Neural cell (in vitro differentiated cells): ENCODE results near the gene OCSTAMP. TPM values are rescaled to one million over a fixed set of nuclear protein-coding genes. Genes with fewer than 3 reads are reported as not detected.

Source experiments
- H2AFZ ChIP-seq: fragments of 200-600, 300-800 bp; sonication (generic), shearing (Covaris generic); 2 replicates; pipeline ENCODE4 v1.6.0; 2014; ENCODE audit warnings: low read depth, mild to moderate bottlenecking, antibody characterized with exemption, low read length, moderate library complexity
- H3F3A ChIP-seq: fragments of 200-600 bp; shearing (Covaris generic); 2 replicates; pipeline ENCODE4 v1.6.1; 2016; ENCODE audit warnings: mild to moderate bottlenecking, moderate library complexity, mixed read lengths, antibody characterized with exemption, low read length; ENCODE audit not compliant: insufficient read depth, poor library complexity, severe bottlenecking
- H3K27ac ChIP-seq: fragments of 200-600, 300-800 bp; sonication (generic), shearing (Covaris generic); 2 replicates; pipeline ENCODE4 v1.5.1; 2014; ENCODE audit warnings: mild to moderate bottlenecking, low read length, moderate library complexity
- H3K27me3 ChIP-seq: fragments of 300-800, 200-600 bp; sonication (generic), shearing (Covaris generic); 2 replicates; pipeline ENCODE4 v1.6.0; 2014; ENCODE audit warnings: mild to moderate bottlenecking, low read depth, low read length, moderate library complexity; ENCODE audit not compliant: insufficient read depth
- H3K36me3 ChIP-seq: fragments of 300-800, 200-600 bp; sonication (generic), shearing (Covaris generic); 2 replicates; pipeline ENCODE4 v1.5.1; 2014; ENCODE audit warnings: mild to moderate bottlenecking, antibody characterized with exemption, low read length, moderate library complexity; ENCODE audit not compliant: insufficient read depth
- H3K4me2 ChIP-seq: fragments of 300-800, 200-600 bp; sonication (generic), shearing (Covaris generic); 2 replicates; pipeline ENCODE4 v1.6.0; 2014; ENCODE audit warnings: mild to moderate bottlenecking, low read length
- H3K4me3 ChIP-seq: fragments of 300-800, 200-600 bp; sonication (generic), shearing (Covaris generic); 2 replicates; pipeline ENCODE4 v1.5.1; 2014; ENCODE audit warnings: mild to moderate bottlenecking, low read length, moderate library complexity
- H3K79me2 ChIP-seq: fragments of 200-600 bp; shearing (Covaris generic); replicated peaks from 2 replicates; pipeline ENCODE4 v1.6.0; 2014; ENCODE audit warnings: mild to moderate bottlenecking, low read length, moderate library complexity; ENCODE audit not compliant: insufficient read depth
- H3K9ac ChIP-seq: fragments of 300-800, 200-600 bp; sonication (generic), shearing (Covaris generic); 2 replicates; pipeline ENCODE4 v1.6.1; 2016; ENCODE audit warnings: mild to moderate bottlenecking, low read length, mixed read lengths
- H3K9me2 ChIP-seq: fragments of 200-600 bp; shearing (Covaris generic); 2 replicates; pipeline ENCODE4 v1.6.1; 2016; ENCODE audit warnings: mild to moderate bottlenecking, low read length, mixed read lengths; ENCODE audit not compliant: insufficient read depth
- H3K9me3 ChIP-seq: fragments of 200-600, 300-800 bp; sonication (generic), shearing (Covaris generic); 2 replicates; pipeline ENCODE4 v1.6.1; 2016; ENCODE audit warnings: mild to moderate bottlenecking, mixed run types, low read length, moderate library complexity, mixed read lengths
- H4K20me1 ChIP-seq: fragments of 200-600 bp; shearing (Covaris generic); 2 replicates; pipeline ENCODE4 v1.6.1; 2016; ENCODE audit warnings: mild to moderate bottlenecking, mixed run types; ENCODE audit not compliant: insufficient read depth
- EP300 ChIP-seq: fragments of 450-650 bp; conservative IDR thresholded peaks from 2 replicates; pipeline ENCODE4 v1.6.1; 2014; ENCODE audit warnings: antibody characterized with exemption, mild to moderate bottlenecking, moderate library complexity; ENCODE audit not compliant: poor library complexity, severe bottlenecking
- EZH2 ChIP-seq: fragments of 200-600, 300-800 bp; shearing (Covaris generic), sonication (generic); IDR thresholded peaks from 2 replicates; pipeline ENCODE4 v1.6.1; 2014; ENCODE audit warnings: antibody characterized with exemption, low read length, borderline replicate concordance, mild to moderate bottlenecking; ENCODE audit not compliant: insufficient read depth, poor library complexity, severe bottlenecking
- MXI1 ChIP-seq: fragments of 450-650 bp; conservative IDR thresholded peaks from 2 replicates; pipeline ENCODE4 v1.6.1; 2014; ENCODE audit warnings: antibody characterized with exemption, mild to moderate bottlenecking; ENCODE audit not compliant: poor library complexity, severe bottlenecking
- POLR2AphosphoS5 ChIP-seq: IDR thresholded peaks from 2 replicates; pipeline ENCODE4 v1.6.1; 2012
- RAD21 ChIP-seq: fragments of 450-650 bp; conservative IDR thresholded peaks from 2 replicates; pipeline ENCODE4 v1.6.1; 2014; ENCODE audit warnings: antibody characterized with exemption, mild to moderate bottlenecking, moderate library complexity
- TAF1 ChIP-seq: IDR thresholded peaks from 2 replicates; pipeline ENCODE4 v1.6.1; 2012; ENCODE audit warnings: low read depth
- polyA plus RNA-seq: library from polyadenylated mRNA; depleted of rRNA; stranded (reverse); fragments of >200 nt; gene quantifications from 2 replicates; pipeline ENCODE4 v1.2.3, GENCODE V29; 2014
- TF ChIP-seq, protein P1 (sequence below): IDR thresholded peaks from 2 replicates; pipeline ENCODE4 v1.6.1; 2012; ENCODE audit warnings: borderline replicate concordance
- TF ChIP-seq, protein P2 (sequence below): fragments of 450-650 bp; IDR thresholded peaks from 2 replicates; pipeline ENCODE4 v1.5.1; 2014; ENCODE audit warnings: antibody characterized with exemption, mild to moderate bottlenecking, moderate library complexity; ENCODE audit not compliant: poor library complexity, severe bottlenecking

OCSTAMP gene
- polyA plus RNA-seq, 1 donor from 2014 or later, result not detected

DNA sequence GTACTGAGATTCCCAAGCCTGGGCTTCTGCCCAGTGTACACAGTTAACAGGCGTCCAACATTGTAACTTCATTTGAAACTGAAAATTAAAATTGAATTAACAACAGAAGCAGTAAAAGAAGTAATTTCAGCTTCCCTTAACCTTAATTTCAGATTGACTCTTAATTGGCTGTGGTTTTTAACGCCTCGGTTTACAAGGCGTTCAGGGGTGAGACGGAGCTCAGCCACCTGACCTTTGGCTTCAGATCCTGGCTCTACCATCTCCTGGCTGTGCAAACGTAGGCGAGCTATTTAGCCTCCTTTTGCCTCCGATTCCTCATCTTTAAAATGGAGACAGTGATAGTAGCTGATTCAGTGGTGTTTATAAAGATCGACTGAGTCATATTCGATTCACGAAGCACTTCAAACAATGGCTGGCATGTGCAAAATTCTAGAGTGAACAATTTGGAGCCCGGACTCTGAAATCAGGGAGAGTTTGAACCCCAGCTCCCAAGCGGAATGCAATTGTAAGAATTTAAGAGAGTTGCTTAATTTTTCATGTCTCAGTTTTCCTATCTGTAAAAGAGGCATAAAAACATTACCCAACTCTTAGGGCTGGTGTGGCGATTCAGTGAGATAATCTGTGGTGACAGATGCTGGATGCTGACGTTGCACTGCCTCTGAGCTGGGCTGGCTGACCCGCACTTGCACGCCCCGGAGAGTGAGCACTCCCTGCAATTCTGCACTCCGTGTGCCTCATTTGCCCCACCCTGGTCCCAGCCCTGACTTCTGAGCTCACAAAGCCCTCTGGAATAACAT lies 23.5 kb upstream of the OCSTAMP start:
- no peak overlapping the region for H3K27ac ChIP-seq
- H3K36me3 ChIP-seq, result no peaks in the 10 kb centered on the region
- no peak overlapping the region for H3K4me3 ChIP-seq
- H3K9me2 ChIP-seq, result no peaks in the 10 kb centered on the region
- H3F3A ChIP-seq, result no peaks in the 10 kb centered on the region
- TF ChIP-seq, protein P1, sequence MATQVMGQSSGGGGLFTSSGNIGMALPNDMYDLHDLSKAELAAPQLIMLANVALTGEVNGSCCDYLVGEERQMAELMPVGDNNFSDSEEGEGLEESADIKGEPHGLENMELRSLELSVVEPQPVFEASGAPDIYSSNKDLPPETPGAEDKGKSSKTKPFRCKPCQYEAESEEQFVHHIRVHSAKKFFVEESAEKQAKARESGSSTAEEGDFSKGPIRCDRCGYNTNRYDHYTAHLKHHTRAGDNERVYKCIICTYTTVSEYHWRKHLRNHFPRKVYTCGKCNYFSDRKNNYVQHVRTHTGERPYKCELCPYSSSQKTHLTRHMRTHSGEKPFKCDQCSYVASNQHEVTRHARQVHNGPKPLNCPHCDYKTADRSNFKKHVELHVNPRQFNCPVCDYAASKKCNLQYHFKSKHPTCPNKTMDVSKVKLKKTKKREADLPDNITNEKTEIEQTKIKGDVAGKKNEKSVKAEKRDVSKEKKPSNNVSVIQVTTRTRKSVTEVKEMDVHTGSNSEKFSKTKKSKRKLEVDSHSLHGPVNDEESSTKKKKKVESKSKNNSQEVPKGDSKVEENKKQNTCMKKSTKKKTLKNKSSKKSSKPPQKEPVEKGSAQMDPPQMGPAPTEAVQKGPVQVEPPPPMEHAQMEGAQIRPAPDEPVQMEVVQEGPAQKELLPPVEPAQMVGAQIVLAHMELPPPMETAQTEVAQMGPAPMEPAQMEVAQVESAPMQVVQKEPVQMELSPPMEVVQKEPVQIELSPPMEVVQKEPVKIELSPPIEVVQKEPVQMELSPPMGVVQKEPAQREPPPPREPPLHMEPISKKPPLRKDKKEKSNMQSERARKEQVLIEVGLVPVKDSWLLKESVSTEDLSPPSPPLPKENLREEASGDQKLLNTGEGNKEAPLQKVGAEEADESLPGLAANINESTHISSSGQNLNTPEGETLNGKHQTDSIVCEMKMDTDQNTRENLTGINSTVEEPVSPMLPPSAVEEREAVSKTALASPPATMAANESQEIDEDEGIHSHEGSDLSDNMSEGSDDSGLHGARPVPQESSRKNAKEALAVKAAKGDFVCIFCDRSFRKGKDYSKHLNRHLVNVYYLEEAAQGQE, result no peak
- no peak for TF ChIP-seq EP300
- TF ChIP-seq POLR2AphosphoS5, result no peak
- no peak for TF ChIP-seq TAF1
- TF ChIP-seq EZH2, result no peak
- no peak for TF ChIP-seq MXI1
- H3K4me2 ChIP-seq, result no peak overlapping the region
- H3K9me3 ChIP-seq, result no peaks in the 10 kb centered on the region
- H4K20me1 ChIP-seq, result no peaks in the 10 kb centered on the region
- H2AFZ ChIP-seq, result no peak overlapping the region
- H3K27me3 ChIP-seq, result no peaks in the 10 kb centered on the region
- no peak overlapping the region for H3K9ac ChIP-seq
- no peaks in the 10 kb centered on the region for H3K79me2 ChIP-seq

GRCh38 chr20:46573234-46573633 lies 22.8 kb upstream of the OCSTAMP start:
- Histone ChIP-seq H3K9me2 (no peaks in the 10 kb centered on the region), H3K9ac (no peak overlapping the region), H4K20me1 (no peaks in the 10 kb centered on the region), H3K36me3 (no peaks in the 10 kb centered on the region), H3K4me2 (no peak overlapping the region), H3K4me3 (no peak overlapping the region), H2AFZ (no peak overlapping the region), H3K9me3 (no peaks in the 10 kb centered on the region), H3K79me2 (no peaks in the 10 kb centered on the region), H3F3A (no peaks in the 10 kb centered on the region), H3K27me3 (no peaks in the 10 kb centered on the region), H3K27ac (no peak overlapping the region)
- TF ChIP-seq POLR2AphosphoS5 (no peak), TAF1 (no peak), RAD21 (no peak), MXI1 (no peak)
- TF ChIP-seq, protein P2, sequence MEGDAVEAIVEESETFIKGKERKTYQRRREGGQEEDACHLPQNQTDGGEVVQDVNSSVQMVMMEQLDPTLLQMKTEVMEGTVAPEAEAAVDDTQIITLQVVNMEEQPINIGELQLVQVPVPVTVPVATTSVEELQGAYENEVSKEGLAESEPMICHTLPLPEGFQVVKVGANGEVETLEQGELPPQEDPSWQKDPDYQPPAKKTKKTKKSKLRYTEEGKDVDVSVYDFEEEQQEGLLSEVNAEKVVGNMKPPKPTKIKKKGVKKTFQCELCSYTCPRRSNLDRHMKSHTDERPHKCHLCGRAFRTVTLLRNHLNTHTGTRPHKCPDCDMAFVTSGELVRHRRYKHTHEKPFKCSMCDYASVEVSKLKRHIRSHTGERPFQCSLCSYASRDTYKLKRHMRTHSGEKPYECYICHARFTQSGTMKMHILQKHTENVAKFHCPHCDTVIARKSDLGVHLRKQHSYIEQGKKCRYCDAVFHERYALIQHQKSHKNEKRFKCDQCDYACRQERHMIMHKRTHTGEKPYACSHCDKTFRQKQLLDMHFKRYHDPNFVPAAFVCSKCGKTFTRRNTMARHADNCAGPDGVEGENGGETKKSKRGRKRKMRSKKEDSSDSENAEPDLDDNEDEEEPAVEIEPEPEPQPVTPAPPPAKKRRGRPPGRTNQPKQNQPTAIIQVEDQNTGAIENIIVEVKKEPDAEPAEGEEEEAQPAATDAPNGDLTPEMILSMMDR, result no peak
